Gastrocnemius medialis (tissue), 4 donors: ENCODE measurements around the gene SGPP1. TPM values are rescaled to one million over a fixed set of nuclear protein-coding genes. Genes with fewer than 3 reads are reported as not detected.
"Not testable (repeated sequence)": the region's sequence is repeated elsewhere in the genome, so short reads cannot be mapped to it uniquely, and the experiment has no call there.

Source experiments
- ATAC-seq, 2 donors: fragments of 150-250 bp; one replicate each; pipeline ENCODE4 v1.9.1; 2016
- DNase-seq, 2 donors: peaks; one replicate each; pipeline ENCODE4 v3.0.0-alpha.2; 2019
- H3K27ac ChIP-seq, 4 donors: fragments of 200-600 bp; sonication (generic); 1 replicate in 1 of 4; 2 replicates in 3 of 4; pipeline ENCODE4 v1.5.1; 2016 to 2018; ENCODE audit warnings: mild to moderate bottlenecking in 2 of 4, moderate library complexity in 1 of 4
- H3K27me3 ChIP-seq, 3 donors: fragments of 200-600 bp; sonication (generic) in 2 of 3; 1 replicate in 1 of 3; 2 replicates in 2 of 3; pipeline versions ENCODE4 v1.5.1 to v1.6.0; 2016 to 2019; ENCODE audit warnings: mild to moderate bottlenecking in 1 of 3, moderate library complexity in 1 of 3
- H3K36me3 ChIP-seq, 2 donors: fragments of 200-600 bp; sonication (generic) in 1 of 2; one replicate each; pipeline ENCODE4 v1.5.1; 2017 to 2018
- H3K4me1 ChIP-seq, 2 donors: fragments of 200-600 bp; sonication (generic) in 1 of 2; one replicate each; pipeline ENCODE4 v1.5.1; 2016 to 2017; ENCODE audit warnings: mild to moderate bottlenecking in 2 of 2
- H3K4me3 ChIP-seq, 4 donors: fragments of 200-600 bp; sonication (generic) in 3 of 4; 1 replicate in 1 of 4; 2 replicates in 3 of 4; pipeline ENCODE4 v1.5.1; 2016 to 2019; ENCODE audit warnings: mild to moderate bottlenecking in 2 of 4
- H3K9me3 ChIP-seq, 3 donors: fragments of 200-600 bp; sonication (generic) in 2 of 3; 1 replicate in 1 of 3; 2 replicates in 2 of 3; pipeline ENCODE4 v1.5.1; 2016 to 2019
- POLR2A ChIP-seq, 2 donors: fragments of 450-650 bp; IDR thresholded peaks; one replicate each; pipeline ENCODE4 v1.6.1; 2017; ENCODE audit warnings: antibody characterized with exemption in 2 of 2, mild to moderate bottlenecking in 2 of 2, moderate library complexity in 2 of 2
- in situ Hi-C, 4 donors: fragments of 200-750 bp; cut with MboI; loops; one replicate each; pipeline versions ENCODE4 v1.15.0 to v1.8.0; 2017; ENCODE audit warnings: low sequenced_read_pairs in 4 of 4
- intact Hi-C: fragments of 100-400 bp; cut with DNase I; formaldehyde crosslinking; loops from one replicate; pipeline ENCODE4 v1.15.1; 2023; ENCODE audit warnings: low total_unique reads
- total RNA-seq, 4 donors: library from RNA; depleted of rRNA; stranded (reverse); fragments of >200 nt; gene quantifications; one replicate each; pipeline versions ENCODE4 v1.1.0 to v1.2.3, GENCODE V29; 2016
- TF ChIP-seq, protein P1 (sequence below), 5 experiments: fragments of 450-650 bp in 3 of 5; fragments of 200-600 bp in 2 of 5; sonication (generic) in 2 of 5; IDR thresholded peaks in 4 of 5; conservative IDR thresholded peaks in 1 of 5; 1 replicate in 4 of 5; 2 replicates in 1 of 5; pipeline ENCODE4 v1.5.1; 2016 to 2019; ENCODE audit warnings: antibody characterized with exemption in 5 of 5, mild to moderate bottlenecking in 3 of 5, moderate library complexity in 3 of 5

SGPP1 gene
- total RNA-seq, 4 donors from 2014 or later, result 3.5 to 11.3 (median 8.1) TPM

DNA sequence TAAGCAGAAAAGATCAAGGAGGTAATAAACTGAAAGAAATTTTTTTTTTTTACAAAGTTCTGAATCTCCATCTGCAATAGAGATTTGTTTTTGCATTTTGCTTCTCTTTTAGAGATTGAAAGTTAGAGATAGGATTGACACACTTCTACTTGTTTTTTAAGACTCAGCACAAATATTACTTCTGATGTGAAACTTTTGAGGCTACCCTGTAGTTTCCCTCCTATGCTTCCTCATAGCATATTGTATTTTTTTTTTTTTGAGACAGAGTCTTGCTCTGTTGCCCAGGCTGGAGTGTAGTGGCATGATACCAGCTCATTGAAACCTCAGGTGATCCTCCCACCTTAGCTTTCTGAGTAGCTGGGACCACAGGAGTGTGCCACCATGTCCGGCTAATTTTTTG is 32.1 kb upstream of the SGPP1 start:
- DNase-seq (no peak), ATAC-seq (no peak)
- no peak overlapping the region for H3K4me3 ChIP-seq
- no peak overlapping the region for H3K27ac ChIP-seq
- no peaks in the 10 kb centered on the region for H3K9me3 ChIP-seq
- TF ChIP-seq POLR2A (IDR thresholded peaks at IDR 0.05), result no peak
- TF ChIP-seq, protein P1, sequence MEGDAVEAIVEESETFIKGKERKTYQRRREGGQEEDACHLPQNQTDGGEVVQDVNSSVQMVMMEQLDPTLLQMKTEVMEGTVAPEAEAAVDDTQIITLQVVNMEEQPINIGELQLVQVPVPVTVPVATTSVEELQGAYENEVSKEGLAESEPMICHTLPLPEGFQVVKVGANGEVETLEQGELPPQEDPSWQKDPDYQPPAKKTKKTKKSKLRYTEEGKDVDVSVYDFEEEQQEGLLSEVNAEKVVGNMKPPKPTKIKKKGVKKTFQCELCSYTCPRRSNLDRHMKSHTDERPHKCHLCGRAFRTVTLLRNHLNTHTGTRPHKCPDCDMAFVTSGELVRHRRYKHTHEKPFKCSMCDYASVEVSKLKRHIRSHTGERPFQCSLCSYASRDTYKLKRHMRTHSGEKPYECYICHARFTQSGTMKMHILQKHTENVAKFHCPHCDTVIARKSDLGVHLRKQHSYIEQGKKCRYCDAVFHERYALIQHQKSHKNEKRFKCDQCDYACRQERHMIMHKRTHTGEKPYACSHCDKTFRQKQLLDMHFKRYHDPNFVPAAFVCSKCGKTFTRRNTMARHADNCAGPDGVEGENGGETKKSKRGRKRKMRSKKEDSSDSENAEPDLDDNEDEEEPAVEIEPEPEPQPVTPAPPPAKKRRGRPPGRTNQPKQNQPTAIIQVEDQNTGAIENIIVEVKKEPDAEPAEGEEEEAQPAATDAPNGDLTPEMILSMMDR (IDR thresholded peaks at IDR 0.05 in 4 of 5, conservative IDR thresholded peaks at IDR 0.05 in 1 of 5), result no peak
- intact Hi-C loops, result no loop called here
- in situ Hi-C loops, result no loop called here
- no peaks in the 10 kb centered on the region for H3K4me1 ChIP-seq
- H3K27me3 ChIP-seq, result no peaks in the 10 kb centered on the region
- H3K36me3 ChIP-seq, result no peaks in the 10 kb centered on the region

DNA sequence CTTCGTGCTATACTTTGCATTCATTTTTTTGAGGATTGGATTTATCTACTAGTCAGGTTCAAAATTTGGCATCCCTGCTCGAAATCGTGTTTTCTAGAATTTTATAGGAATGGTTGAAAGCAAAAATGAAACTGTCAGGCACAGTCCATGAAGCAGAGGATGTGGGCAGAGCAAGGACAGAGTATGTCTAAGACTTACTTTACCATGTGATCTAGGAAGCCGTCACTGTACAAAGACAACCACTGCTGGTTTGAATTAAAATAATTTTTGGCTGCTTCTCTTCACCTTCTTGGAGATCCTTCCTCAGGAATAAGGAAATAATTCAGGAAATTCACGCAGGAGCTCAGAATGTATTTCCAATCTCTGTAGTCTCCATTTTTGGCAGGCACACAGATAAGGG is 31.6 kb upstream of the SGPP1 start:
- H3K9me3 ChIP-seq, result no peaks in the 10 kb centered on the region
- H3K27ac ChIP-seq, result no peak overlapping the region
- H3K27me3 ChIP-seq, result no peaks in the 10 kb centered on the region
- in situ Hi-C loops (no loop called here), intact Hi-C loops (no loop called here)
- H3K4me3 ChIP-seq, result no peak overlapping the region
- H3K36me3 ChIP-seq, result no peaks in the 10 kb centered on the region
- H3K4me1 ChIP-seq, result no peaks in the 10 kb centered on the region
- DNase-seq (no peak), ATAC-seq (no peak)
- TF ChIP-seq, protein P1 (IDR thresholded peaks at IDR 0.05 in 4 of 5, conservative IDR thresholded peaks at IDR 0.05 in 1 of 5), result no peak
- no peak for TF ChIP-seq POLR2A (IDR thresholded peaks at IDR 0.05)

DNA sequence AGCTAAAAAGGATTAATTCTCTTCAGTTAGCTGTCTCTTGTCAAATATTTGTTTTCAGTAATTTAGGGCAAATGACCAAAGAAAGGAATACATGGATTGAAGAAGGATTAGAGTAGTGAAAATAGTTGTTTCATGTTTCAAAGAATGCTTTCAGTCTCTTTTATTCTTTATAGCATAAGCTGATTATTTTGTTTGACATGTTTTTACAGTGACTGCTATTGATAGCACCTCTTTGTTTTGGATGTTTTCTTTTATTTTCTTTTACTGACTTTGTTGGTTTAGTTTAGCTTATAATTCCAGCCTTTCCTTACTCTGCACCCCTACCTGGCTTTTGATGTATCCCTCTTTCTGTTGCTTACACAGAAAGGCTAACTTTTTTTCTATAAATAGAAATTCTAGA is 29.3 kb upstream of the SGPP1 start:
- no peaks in the 10 kb centered on the region for H3K27me3 ChIP-seq
- H3K4me1 ChIP-seq, result no peaks in the 10 kb centered on the region
- TF ChIP-seq, protein P1 (IDR thresholded peaks at IDR 0.05 in 4 of 5, conservative IDR thresholded peaks at IDR 0.05 in 1 of 5), result no peak
- TF ChIP-seq POLR2A (IDR thresholded peaks at IDR 0.05), result no peak
- DNase-seq, result no peak
- no peak for ATAC-seq
- in situ Hi-C loops (no loop called here), intact Hi-C loops (no loop called here)
- no peaks in the 10 kb centered on the region for H3K36me3 ChIP-seq
- no peak overlapping the region for H3K4me3 ChIP-seq
- no peak overlapping the region for H3K27ac ChIP-seq
- no peaks in the 10 kb centered on the region for H3K9me3 ChIP-seq

DNA sequence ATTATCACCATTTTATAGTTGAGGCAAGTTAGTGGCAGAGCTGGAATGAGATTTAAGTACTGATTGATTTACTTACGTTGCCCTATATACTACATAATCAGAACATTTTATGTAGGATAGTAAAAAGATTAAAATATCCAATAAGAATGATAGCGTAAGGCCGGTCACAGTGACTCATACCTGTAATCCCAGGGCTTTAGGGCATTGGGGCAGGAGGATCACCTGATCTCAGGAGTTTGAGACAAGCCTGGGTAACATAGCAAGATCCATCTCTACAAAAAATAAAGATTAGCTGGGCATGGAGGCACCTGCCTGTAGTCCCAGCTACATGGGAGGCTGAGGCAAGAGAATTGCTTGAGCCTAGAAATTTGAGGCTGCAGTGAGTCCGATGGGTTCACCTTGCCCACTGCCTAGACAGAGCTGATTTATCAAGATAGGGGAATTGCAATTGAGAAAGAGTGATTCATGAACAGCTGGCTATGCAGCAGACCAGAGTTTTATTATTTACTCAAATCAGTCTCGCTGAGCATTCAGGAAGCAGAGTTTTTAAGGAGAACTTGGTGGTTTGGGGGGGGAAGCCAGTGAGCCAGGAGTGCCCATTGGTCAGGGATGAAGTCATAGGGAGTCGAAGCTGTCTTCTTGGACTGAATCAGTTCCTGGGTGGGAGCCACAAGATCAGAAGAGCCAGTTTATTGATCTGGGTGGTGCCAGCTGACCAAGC is 24.7 kb upstream of the SGPP1 start:
- H3K36me3 ChIP-seq, result no peaks in the 10 kb centered on the region
- no peaks in the 10 kb centered on the region for H3K9me3 ChIP-seq
- no peaks in the 10 kb centered on the region for H3K4me1 ChIP-seq
- no peaks in the 10 kb centered on the region for H3K27me3 ChIP-seq
- no peak overlapping the region for H3K27ac ChIP-seq
- TF ChIP-seq, protein P1 (IDR thresholded peaks at IDR 0.05 in 4 of 5, conservative IDR thresholded peaks at IDR 0.05 in 1 of 5), result no peak
- no peak for TF ChIP-seq POLR2A (IDR thresholded peaks at IDR 0.05)
- no peak for DNase-seq
- ATAC-seq, result no peak
- in situ Hi-C loops, result no loop called here
- intact Hi-C loops, result no loop called here
- no peak overlapping the region for H3K4me3 ChIP-seq

DNA sequence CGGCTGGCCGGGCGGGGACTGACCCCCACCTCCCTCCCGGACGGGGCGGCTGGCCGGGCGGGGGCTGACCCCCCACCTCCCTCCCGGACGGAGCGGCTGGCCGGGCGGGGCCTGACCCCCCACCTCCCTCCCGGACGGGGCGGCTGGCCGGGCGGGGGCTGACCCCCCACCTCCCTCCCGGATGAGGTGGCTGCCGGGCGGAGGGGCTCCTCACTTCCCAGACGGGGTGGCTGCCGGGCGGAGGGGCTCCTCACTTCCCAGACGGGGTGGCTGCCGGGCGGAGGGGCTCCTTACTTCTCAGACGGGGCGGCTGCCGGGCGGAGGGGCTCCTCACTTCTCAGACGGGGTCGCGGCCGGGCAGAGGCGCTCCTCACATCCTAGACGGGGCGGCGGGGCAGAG is 23.2 kb upstream of the SGPP1 start:
- intact Hi-C loops, H3K9me3 ChIP-seq, H3K27ac ChIP-seq, H3K36me3 ChIP-seq, H3K4me1 ChIP-seq, ATAC-seq, in situ Hi-C loops, DNase-seq, H3K4me3 ChIP-seq, H3K27me3 ChIP-seq: not testable (repeated sequence)
